H9 (cell line): ENCODE results near the gene SEMA5A. TPM values are rescaled to one million over a fixed set of nuclear protein-coding genes. Genes with fewer than 3 reads are reported as not detected.

Source experiments
- DNase-seq: peaks from one replicate; pipeline ENCODE4 v3.0.0-alpha.2; 2017
- H2AFZ ChIP-seq: one replicate; pipeline ENCODE4 v1.6.1; 2013; ENCODE audit warnings: mild to moderate bottlenecking, low read length, control low read depth, moderate library complexity
- H2AK5ac ChIP-seq: 2 replicates; pipeline ENCODE4 v1.6.1; 2013; ENCODE audit warnings: low read length, control low read depth, mixed read lengths; ENCODE audit not compliant: insufficient read length
- H2BK120ac ChIP-seq: one replicate; pipeline ENCODE4 v1.6.1; 2013; ENCODE audit warnings: low read depth, mild to moderate bottlenecking, low read length, control low read depth, inconsistent platforms; ENCODE audit not compliant: poor library complexity, severe bottlenecking
- H2BK12ac ChIP-seq: 2 replicates; pipeline ENCODE4 v1.6.1; 2013; ENCODE audit warnings: low read length, control low read depth, mixed read lengths, low read depth; ENCODE audit not compliant: insufficient read length
- H2BK15ac ChIP-seq: 2 replicates; pipeline ENCODE4 v1.6.1; 2013; ENCODE audit warnings: low read depth, low read length, control low read depth
- H2BK20ac ChIP-seq: one replicate; pipeline ENCODE4 v1.6.1; 2013; ENCODE audit warnings: low read depth, mild to moderate bottlenecking, low read length, control low read depth, inconsistent platforms; ENCODE audit not compliant: poor library complexity, severe bottlenecking
- H2BK5ac ChIP-seq: 2 replicates; pipeline ENCODE4 v1.6.1; 2013; ENCODE audit warnings: low read length, control low read depth, mixed read lengths; ENCODE audit not compliant: insufficient read length
- H3K14ac ChIP-seq: 2 replicates; pipeline ENCODE4 v1.6.1; 2013; ENCODE audit warnings: low read length, control low read depth; ENCODE audit not compliant: insufficient read depth
- H3K18ac ChIP-seq: 2 replicates; pipeline ENCODE4 v1.6.1; 2013; ENCODE audit warnings: low read depth, mild to moderate bottlenecking, mixed read lengths, low read length, control low read depth; ENCODE audit not compliant: insufficient read length
- H3K23ac ChIP-seq: 2 replicates; pipeline ENCODE4 v1.6.1; 2013; ENCODE audit warnings: low read length, control low read depth, mixed read lengths, low read depth; ENCODE audit not compliant: insufficient read length
- H3K23me2 ChIP-seq: 2 replicates; pipeline ENCODE4 v1.6.1; 2013; ENCODE audit warnings: low read depth, mild to moderate bottlenecking, mixed read lengths, low read length, control low read depth; ENCODE audit not compliant: insufficient read length, poor library complexity, severe bottlenecking
- H3K27ac ChIP-seq: 2 replicates; pipeline ENCODE4 v1.5.1; 2013; ENCODE audit warnings: low read length, control low read depth, mixed read lengths, low read depth; ENCODE audit not compliant: insufficient read length
- H3K27me3 ChIP-seq: 2 replicates; pipeline ENCODE4 v1.6.1; 2013; ENCODE audit warnings: low read length, control low read depth, inconsistent platforms; ENCODE audit not compliant: insufficient read depth
- H3K4ac ChIP-seq: 2 replicates; pipeline ENCODE4 v1.6.1; 2013; ENCODE audit warnings: low read depth, mild to moderate bottlenecking, control low read depth, inconsistent platforms, low read length, moderate library complexity
- H3K4me1 ChIP-seq: 2 replicates; pipeline ENCODE4 v1.6.1; 2013; ENCODE audit warnings: low read length, control low read depth, inconsistent platforms; ENCODE audit not compliant: insufficient read depth
- H3K4me2 ChIP-seq: 2 replicates; pipeline ENCODE4 v1.6.1; 2013; ENCODE audit warnings: low read length, control low read depth, mixed read lengths; ENCODE audit not compliant: insufficient read length, insufficient read depth
- H3K56ac ChIP-seq: 2 replicates; pipeline ENCODE4 v1.6.1; 2013; ENCODE audit warnings: low read depth, mild to moderate bottlenecking, mixed read lengths, low read length, control low read depth; ENCODE audit not compliant: insufficient read length
- H3K79me1 ChIP-seq: 2 replicates; pipeline ENCODE4 v1.6.1; 2013; ENCODE audit warnings: low read depth, mild to moderate bottlenecking, moderate library complexity, low read length, control low read depth, inconsistent platforms; ENCODE audit not compliant: insufficient read depth, poor library complexity, severe bottlenecking
- H3K79me2 ChIP-seq: 2 replicates; pipeline ENCODE4 v1.6.1; 2013; ENCODE audit warnings: low read length, control low read depth, inconsistent platforms; ENCODE audit not compliant: insufficient read depth
- H3K9ac ChIP-seq: 2 replicates; pipeline ENCODE4 v1.6.1; 2013; ENCODE audit warnings: low read length, control low read depth, mixed read lengths; ENCODE audit not compliant: insufficient read length; ENCODE audit errors: extremely low read depth
- H3K9me3 ChIP-seq: one replicate; pipeline ENCODE4 v1.6.1; 2013; ENCODE audit warnings: low read depth, low read length, inconsistent platforms; ENCODE audit not compliant: control insufficient read depth
- H3T11ph ChIP-seq: one replicate; pipeline ENCODE4 v1.6.1; 2013; ENCODE audit warnings: mild to moderate bottlenecking, low read length, control low read depth, inconsistent platforms
- H4K20me1 ChIP-seq: one replicate; pipeline ENCODE4 v1.6.1; 2013; ENCODE audit not compliant: control insufficient read depth, insufficient read length, insufficient read depth
- H4K5ac ChIP-seq: 2 replicates; pipeline ENCODE4 v1.6.1; 2013; ENCODE audit warnings: low read depth, mild to moderate bottlenecking, mixed read lengths, low read length, control low read depth; ENCODE audit not compliant: insufficient read length
- H4K8ac ChIP-seq: replicated peaks from 2 replicates; pipeline ENCODE4 v1.6.1; 2013; ENCODE audit warnings: low read length, control low read depth, mixed read lengths, low read depth; ENCODE audit not compliant: insufficient read length
- H4K91ac ChIP-seq: 2 replicates; pipeline ENCODE4 v1.6.1; 2013; ENCODE audit warnings: low read depth, mild to moderate bottlenecking, moderate library complexity, mixed read lengths, low read length, control low read depth; ENCODE audit not compliant: insufficient read length
- H3K27ac Mint-ChIP-seq, 3 experiments: 2 replicates in 2 of 3; 3 replicates in 1 of 3; pipeline ENCODE4 v1.8.0; 2020 to 2021; ENCODE audit warnings: mixed read lengths in 3 of 3, mild to moderate bottlenecking in 1 of 3, moderate library complexity in 1 of 3
- H3K27me3 Mint-ChIP-seq: 2 replicates; pipeline ENCODE4 v1.8.0; 2021; ENCODE audit warnings: low read depth, mild to moderate bottlenecking, moderate library complexity, mixed read lengths
- H3K36me3 Mint-ChIP-seq, 3 experiments: 2 replicates in 2 of 3; 3 replicates in 1 of 3; pipeline ENCODE4 v1.8.0; 2020 to 2021; ENCODE audit warnings: low read depth in 3 of 3, mixed read lengths in 3 of 3; ENCODE audit not compliant: insufficient read depth in 1 of 3
- H3K4me1 Mint-ChIP-seq, 2 experiments: 2 replicates each; pipeline ENCODE4 v1.8.0; 2020; ENCODE audit warnings: mixed read lengths in 2 of 2
- H3K4me3 Mint-ChIP-seq, 2 experiments: 2 replicates in 1 of 2; 3 replicates in 1 of 2; pipeline ENCODE4 v1.8.0; 2020 to 2021; ENCODE audit warnings: mild to moderate bottlenecking in 2 of 2, mixed read lengths in 2 of 2, moderate library complexity in 1 of 2
- H3K9me3 Mint-ChIP-seq, 2 experiments: 2 replicates in 1 of 2; 3 replicates in 1 of 2; pipeline ENCODE4 v1.8.0; 2020; ENCODE audit warnings: mild to moderate bottlenecking in 2 of 2, mixed read lengths in 2 of 2, moderate library complexity in 1 of 2
- CTCF ChIP-seq: fragments of 200-600 bp; sonication (generic); conservative IDR thresholded peaks from 3 replicates; pipeline ENCODE4 v1.8.0; 2021; ENCODE audit warnings: antibody characterized with exemption, mild to moderate bottlenecking
- WGBS: extraction: QIAGEN DNeasy Blood & Tissue Kit; methylation state at CpG from one replicate; pipeline ENCODE4 v1.1.7; 2013; ENCODE audit warnings: missing lambda C conversion rate, low lambda C conversion rate, mixed read lengths; ENCODE audit not compliant: insufficient read length; ENCODE audit errors: extremely low coverage; 5-methylcytosine and 5-hydroxymethylcytosine counted together
- total RNA-seq: library from RNA; stranded (reverse); gene quantifications from 2 replicates; pipeline ENCODE4 v1.2.1, GENCODE V29; 2021

SEMA5A gene
- total RNA-seq, 1 experiment from 2014 or later = 4.3 TPM

GRCh38 chr5:9325549-9325948 is 220.3 kb downstream of the SEMA5A start:
- Histone ChIP-seq H2BK5ac (no peak overlapping the region), H3K14ac (no peak overlapping the region), H4K20me1 (no peaks in the 10 kb centered on the region), H4K8ac (no peak overlapping the region), H3K4ac (no peak overlapping the region), H2BK120ac (no peak overlapping the region), H3K56ac (no peak overlapping the region), H4K91ac (no peak overlapping the region), H3K4me1 (no peaks in the 10 kb centered on the region), H4K5ac (no peak overlapping the region), H3K79me2 (no peaks in the 10 kb centered on the region), H2BK15ac (no peak overlapping the region), H2AK5ac (no peak overlapping the region), H3K4me2 (no peak overlapping the region), H3K27me3 (no peaks in the 10 kb centered on the region), H3K23me2 (no peaks in the 10 kb centered on the region), H2BK20ac (no peak overlapping the region), H3K23ac (no peak overlapping the region), H3K27ac (no peak overlapping the region), H3K9ac (no peak overlapping the region), H3T11ph (no peak overlapping the region), H2AFZ (no peak overlapping the region), H3K18ac (no peak overlapping the region), H3K9me3 (no peaks in the 10 kb centered on the region), H3K79me1 (no peaks in the 10 kb centered on the region), H2BK12ac (no peak overlapping the region)
- Mint-ChIP-seq H3K27ac (no peak overlapping the region), H3K36me3 (no peaks in the 10 kb centered on the region; a peak in 1 of 7 replicates), H3K4me3 (no peak overlapping the region), H3K27me3 (no peaks in the 10 kb centered on the region), H3K4me1 (peaks cover 4 to 9% of the 10 kb centered on the region in 2 experiments; a peak in 3 of 4 replicates), H3K9me3 (no peaks in the 10 kb centered on the region)
- no peak for DNase-seq
- TF ChIP-seq CTCF = no peak
- WGBS = 100% methylated on average over 1 of the region's 4 CpGs
